Esophagus squamous epithelium (tissue), 5 donors: Measurements from ENCODE around the gene UBXN1. TPM values are rescaled to one million over a fixed set of nuclear protein-coding genes. Genes with fewer than 3 reads are reported as not detected.

Experiments
- DNase-seq: peaks from one replicate; lab custom pipeline; 2025; lab: John Stamatoyannopoulos, UW
- H3K27ac ChIP-seq, 4 donors: fragments of 200-600 bp; sonication (generic); one replicate each; pipeline ENCODE4 v1.5.1; 2016 to 2019; ENCODE audit warnings: mild to moderate bottlenecking in 1 of 4
- H3K27me3 ChIP-seq, 4 donors: fragments of 200-600 bp; sonication (generic); 1 replicate in 3 of 4; 2 replicates in 1 of 4; pipeline versions ENCODE4 v1.5.1 to v1.6.0; 2017 to 2021; ENCODE audit warnings: antibody characterized with exemption in 1 of 4
- H3K36me3 ChIP-seq, 3 donors: fragments of 200-600 bp; sonication (generic); one replicate each; pipeline ENCODE4 v1.5.1; 2016 to 2019
- H3K4me1 ChIP-seq, 3 donors: fragments of 200-600 bp; sonication (generic); one replicate each; pipeline ENCODE4 v1.5.1; 2017 to 2019
- H3K4me3 ChIP-seq, 4 donors: fragments of 200-600 bp; sonication (generic); 1 replicate in 3 of 4; 2 replicates in 1 of 4; pipeline ENCODE4 v1.5.1; 2016 to 2019; ENCODE audit warnings: mild to moderate bottlenecking in 2 of 4, moderate library complexity in 1 of 4
- H3K9me3 ChIP-seq, 3 donors: fragments of 200-600 bp; sonication (generic); one replicate each; pipeline ENCODE4 v1.5.1; 2016 to 2019
- POLR2A ChIP-seq, 4 donors: fragments of 450-650 bp; IDR thresholded peaks; one replicate each; pipeline ENCODE4 v1.6.1; 2017; ENCODE audit warnings: antibody characterized with exemption in 4 of 4, mild to moderate bottlenecking in 4 of 4, moderate library complexity in 3 of 4
- WGBS, 2 donors: methylation state at CpG; one replicate each; pipeline ENCODE4 v1.1.5; 2018; 5-methylcytosine and 5-hydroxymethylcytosine counted together
- intact Hi-C: fragments of 100-400 bp; cut with DNase I; formaldehyde crosslinking; loops from one replicate; pipeline ENCODE4 v1.15.0; 2022
- total RNA-seq, 4 donors: library from RNA; depleted of rRNA; stranded (reverse); fragments of >200 nt; gene quantifications; one replicate each; pipeline ENCODE4 v1.1.0, GENCODE V29; 2016
- TF ChIP-seq, protein P1 (sequence below), 6 experiments: fragments of 450-650 bp in 4 of 6; fragments of 200-600 bp in 2 of 6; sonication (generic) in 2 of 6; IDR thresholded peaks; one replicate each; pipeline ENCODE4 v1.5.1; 2016 to 2019; ENCODE audit warnings: antibody characterized with exemption in 6 of 6, mild to moderate bottlenecking in 4 of 6, moderate library complexity in 4 of 6
- donor health status: DM: yes; HTN: yes; CAD: no.

The UBXN1 gene, protein sequence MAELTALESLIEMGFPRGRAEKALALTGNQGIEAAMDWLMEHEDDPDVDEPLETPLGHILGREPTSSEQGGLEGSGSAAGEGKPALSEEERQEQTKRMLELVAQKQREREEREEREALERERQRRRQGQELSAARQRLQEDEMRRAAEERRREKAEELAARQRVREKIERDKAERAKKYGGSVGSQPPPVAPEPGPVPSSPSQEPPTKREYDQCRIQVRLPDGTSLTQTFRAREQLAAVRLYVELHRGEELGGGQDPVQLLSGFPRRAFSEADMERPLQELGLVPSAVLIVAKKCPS
- total RNA-seq, result 100 to 1,000 TPM in 1 of 4 donors, 10 to 100 TPM in 3; 67.3 to 148 (median 86.1) TPM

GRCh38 chr11:62678770-62679696 lies at the start of gene UBXN1:
TSS of gene UBXN1 (minus strand) at chr11:62679073. CDS start at chr11:62678923, 150 bp downstream.
- Histone ChIP-seq H3K27ac (peak within 1 kb of the TSS; percentile 91 to 96 (median 94)), H3K36me3 (peaks cover 0 to 40% (median 9%) of the 10 kb centered on the region in 3 donors), H3K9me3 (no peaks in the 10 kb centered on the region), H3K27me3 (no peaks in the 10 kb centered on the region), H3K4me3 (peak within 1 kb of the TSS; percentile 78 to 100 (median 86)), H3K4me1 (peaks cover 12 to 63% (median 24%) of the 10 kb centered on the region in 3 donors)
- DNase-seq, result peak; percentile 36
- 8 to 21% methylated on average over 13 to 42 of the region's 55 CpGs for WGBS, 2 donors
- intact Hi-C loops, result no loop called here
- peak in 2 of 4 donors; percentile 65 to 71 for TF ChIP-seq POLR2A (IDR thresholded peaks at IDR 0.05)
- TF ChIP-seq, protein P1, sequence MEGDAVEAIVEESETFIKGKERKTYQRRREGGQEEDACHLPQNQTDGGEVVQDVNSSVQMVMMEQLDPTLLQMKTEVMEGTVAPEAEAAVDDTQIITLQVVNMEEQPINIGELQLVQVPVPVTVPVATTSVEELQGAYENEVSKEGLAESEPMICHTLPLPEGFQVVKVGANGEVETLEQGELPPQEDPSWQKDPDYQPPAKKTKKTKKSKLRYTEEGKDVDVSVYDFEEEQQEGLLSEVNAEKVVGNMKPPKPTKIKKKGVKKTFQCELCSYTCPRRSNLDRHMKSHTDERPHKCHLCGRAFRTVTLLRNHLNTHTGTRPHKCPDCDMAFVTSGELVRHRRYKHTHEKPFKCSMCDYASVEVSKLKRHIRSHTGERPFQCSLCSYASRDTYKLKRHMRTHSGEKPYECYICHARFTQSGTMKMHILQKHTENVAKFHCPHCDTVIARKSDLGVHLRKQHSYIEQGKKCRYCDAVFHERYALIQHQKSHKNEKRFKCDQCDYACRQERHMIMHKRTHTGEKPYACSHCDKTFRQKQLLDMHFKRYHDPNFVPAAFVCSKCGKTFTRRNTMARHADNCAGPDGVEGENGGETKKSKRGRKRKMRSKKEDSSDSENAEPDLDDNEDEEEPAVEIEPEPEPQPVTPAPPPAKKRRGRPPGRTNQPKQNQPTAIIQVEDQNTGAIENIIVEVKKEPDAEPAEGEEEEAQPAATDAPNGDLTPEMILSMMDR (IDR thresholded peaks at IDR 0.05), result peak in 1 of 6 experiments; percentile 21

- no peaks in the 10 kb centered on the region for H3K9me3 ChIP-seq
- H3K4me3 ChIP-seq, result peak within 1 kb of the TSS; percentile 72 to 93 (median 77)
- TF ChIP-seq, protein P1 (IDR thresholded peaks at IDR 0.05), result no peak
- peak in 2 of 4 donors; percentile 56 to 81 for TF ChIP-seq POLR2A (IDR thresholded peaks at IDR 0.05)
- DNase-seq, result peak; percentile 56
- peaks cover 2 to 41% (median 3%) of the 10 kb centered on the region in 3 donors for H3K36me3 ChIP-seq
- peaks cover 29 to 74% (median 31%) of the 10 kb centered on the region in 3 donors for H3K4me1 ChIP-seq
- 0 to 1% methylated on average over 10 to 23 of the region's 29 CpGs for WGBS, 2 donors
- peak within 1 kb of the TSS; percentile 92 to 99 (median 94) for H3K27ac ChIP-seq
- no peaks in the 10 kb centered on the region for H3K27me3 ChIP-seq
- intact Hi-C loops, result loop anchor here (5.0 to 10.0 kb wide), 2 partner anchors 34 to 136 kb away; partner anchors contain the start of gene POLR2G
Measured at GRCh38 chr11:62728171-62728988, 49.5 kb upstream of the UBXN1 start, which contains the start of gene TTC9C. TSS of gene TTC9C (plus strand) at chr11:62728486. CDS start at chr11:62728849, 363 bp downstream.

GRCh38 chr11:62727872-62728170 lies 48.9 kb upstream of the UBXN1 start:
- H3K4me3 ChIP-seq, result peak overlapping the region; percentile 72 to 93 (median 77)
- H3K27ac ChIP-seq, result peak overlapping the region; percentile 92 to 99 (median 94)
- 1% methylated on average over 20 of the region's 20 CpGs for WGBS, 2 donors
- intact Hi-C loops, result loop anchor here (5.0 to 10.0 kb wide), 2 partner anchors 34 to 137 kb away; partner anchors contain the start of gene POLR2G
- TF ChIP-seq, protein P1 (IDR thresholded peaks at IDR 0.05), result no peak
- TF ChIP-seq POLR2A (IDR thresholded peaks at IDR 0.05), result no peak
- H3K36me3 ChIP-seq, result peaks cover 8 to 41% (median 8%) of the 10 kb centered on the region in 3 donors
- DNase-seq, result peak; percentile 78
- peaks cover 29 to 73% (median 31%) of the 10 kb centered on the region in 3 donors for H3K4me1 ChIP-seq
- H3K9me3 ChIP-seq, result no peaks in the 10 kb centered on the region
- H3K27me3 ChIP-seq, result no peaks in the 10 kb centered on the region

GRCh38 chr11:62727165-62727871 lies 48.4 kb upstream of the UBXN1 start, which contains the start of gene HNRNPUL2:
TSS of gene HNRNPUL2 (minus strand) at chr11:62727457. CDS start at chr11:62727156, 301 bp downstream.
- TF ChIP-seq POLR2A (IDR thresholded peaks at IDR 0.05), result peak in 3 of 4 donors; percentile 85 to 97 (median 90)
- TF ChIP-seq, protein P1 (IDR thresholded peaks at IDR 0.05), result peak in 2 of 6 experiments; percentile 2 to 8
- intact Hi-C loops, result loop anchor here (5.0 to 10.0 kb wide), 2 partner anchors 35 to 137 kb away; partner anchors contain the start of gene POLR2G
- peaks cover 29 to 68% (median 29%) of the 10 kb centered on the region in 3 donors for H3K4me1 ChIP-seq

More at GRCh38 chr11:62727165-62727871, 48.4 kb upstream of the UBXN1 start, which contains the start of gene HNRNPUL2:
- peak; percentile 81 for DNase-seq
- Histone ChIP-seq H3K27ac (peak within 1 kb of the TSS; percentile 92 to 99 (median 94)), H3K9me3 (no peaks in the 10 kb centered on the region), H3K36me3 (peaks cover 13 to 41% (median 13%) of the 10 kb centered on the region in 3 donors), H3K4me3 (peak within 1 kb of the TSS; percentile 72 to 93 (median 77)), H3K27me3 (no peaks in the 10 kb centered on the region)
- WGBS, 2 donors, result 0% methylated on average over 6 to 19 of the region's 72 CpGs
